Stimulated activated CD4-positive, alpha-beta T cell treated with anti-CD3 and anti-CD28 coated beads, Interleukin-1b, Interleukin-23, amount 100 ng/mL, for 4 hours (primary cell): ENCODE measurements around the gene GALNT2.

Source experiments
- DNase-seq, 2 donors: peaks; one replicate each; pipeline ENCODE4 v3.0.0-alpha.2; 2020; ENCODE audit warnings: low read depth in 2 of 2

GALNT2 gene

DNA sequence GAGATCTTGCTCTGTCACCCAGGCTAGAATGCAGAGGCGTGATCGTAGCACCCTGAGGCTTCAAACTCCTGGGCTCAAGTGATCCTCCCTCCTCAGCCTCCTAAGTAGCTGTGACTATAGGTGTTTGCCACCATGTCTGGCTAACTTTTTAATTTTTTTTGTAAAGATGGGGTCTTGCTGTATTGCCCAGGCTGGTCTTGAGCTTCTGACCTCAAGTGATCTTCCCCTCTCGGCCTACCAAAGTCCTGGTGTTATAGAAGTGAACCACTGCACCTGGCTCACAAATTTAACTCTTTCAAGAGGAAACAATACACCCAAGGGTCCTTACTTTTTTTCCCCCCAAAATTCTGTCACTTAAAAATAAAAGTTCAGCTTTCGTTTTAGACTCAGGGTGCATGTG, 62.3 kb downstream of the GALNT2 start:
- no peak for DNase-seq

DNA sequence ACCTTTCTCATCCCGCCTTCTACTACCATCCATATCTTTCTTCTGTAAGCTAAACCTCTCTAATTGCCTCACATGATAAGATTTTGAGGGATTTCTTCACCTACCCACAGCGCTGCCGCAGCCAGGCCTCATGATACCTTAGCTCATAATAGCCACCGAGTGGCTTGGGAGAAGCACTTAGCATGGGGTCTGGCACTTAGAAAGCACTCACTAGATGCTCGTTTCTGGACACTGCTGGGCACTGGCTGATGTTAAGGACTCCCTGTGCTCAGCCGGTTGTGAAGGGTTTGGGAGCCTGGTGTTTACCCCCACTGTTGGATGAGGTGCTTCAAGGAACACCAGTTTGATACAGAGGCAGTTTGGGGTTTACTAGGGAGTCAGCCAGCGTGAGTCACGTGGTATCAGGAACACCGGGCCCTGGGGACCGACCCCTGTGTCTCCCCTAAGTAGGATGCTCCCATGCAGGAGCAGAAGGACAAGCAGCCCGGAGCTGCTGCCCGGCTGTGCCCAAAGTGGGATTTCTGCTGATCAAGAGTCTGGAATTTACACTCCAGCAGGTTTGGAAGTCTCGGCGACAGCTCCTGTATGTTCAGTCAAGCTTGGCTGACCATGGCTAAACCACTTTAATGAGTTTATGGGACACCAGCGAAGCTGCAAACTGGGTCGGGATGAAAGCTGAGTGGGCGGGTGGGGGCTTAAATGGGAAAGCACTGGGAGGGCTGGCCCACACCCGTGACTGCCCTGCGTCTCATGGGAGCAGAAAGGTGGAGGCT, 63.3 kb downstream of the GALNT2 start:
- DNase-seq: no peak

DNA sequence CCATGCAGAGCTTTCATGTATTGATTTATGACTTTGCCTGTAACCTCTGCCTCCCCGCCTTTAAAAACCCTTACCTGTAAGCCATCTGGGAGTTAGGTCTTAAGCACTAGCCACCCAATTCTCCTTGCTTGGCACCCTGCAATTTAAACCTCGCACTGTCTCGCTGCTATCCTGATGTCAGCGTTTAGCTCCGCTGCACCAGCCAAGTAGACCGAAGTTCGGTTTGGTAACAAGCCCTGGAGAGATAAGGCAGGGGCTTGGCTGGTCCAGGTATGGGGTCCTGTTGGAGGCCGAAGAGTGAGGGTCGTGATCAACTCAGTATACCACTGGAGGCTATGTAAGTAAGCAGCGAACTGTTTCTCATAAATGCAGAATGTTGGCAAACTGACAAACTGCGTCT, 64.4 kb downstream of the GALNT2 start:
- no peak for DNase-seq

DNA sequence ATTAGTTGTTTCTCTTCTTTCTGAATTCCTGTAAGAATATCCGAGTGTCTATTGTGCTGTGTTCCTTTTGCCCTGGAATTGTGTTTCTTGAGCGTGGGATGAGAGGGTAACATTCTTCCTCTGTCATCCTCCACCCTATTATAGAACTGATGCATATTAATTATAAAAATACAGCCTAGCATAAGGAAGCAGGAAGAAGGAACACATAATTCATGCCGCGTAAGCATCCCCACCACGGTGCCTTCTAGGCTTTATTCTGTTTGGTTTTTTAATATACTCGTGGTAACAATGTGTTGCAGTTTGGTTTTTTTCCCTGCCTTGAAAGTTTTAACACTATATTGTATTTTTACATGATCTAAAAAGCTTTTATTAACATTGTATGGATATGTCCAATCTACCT, 65.7 kb downstream of the GALNT2 start:
- no peak for DNase-seq

DNA sequence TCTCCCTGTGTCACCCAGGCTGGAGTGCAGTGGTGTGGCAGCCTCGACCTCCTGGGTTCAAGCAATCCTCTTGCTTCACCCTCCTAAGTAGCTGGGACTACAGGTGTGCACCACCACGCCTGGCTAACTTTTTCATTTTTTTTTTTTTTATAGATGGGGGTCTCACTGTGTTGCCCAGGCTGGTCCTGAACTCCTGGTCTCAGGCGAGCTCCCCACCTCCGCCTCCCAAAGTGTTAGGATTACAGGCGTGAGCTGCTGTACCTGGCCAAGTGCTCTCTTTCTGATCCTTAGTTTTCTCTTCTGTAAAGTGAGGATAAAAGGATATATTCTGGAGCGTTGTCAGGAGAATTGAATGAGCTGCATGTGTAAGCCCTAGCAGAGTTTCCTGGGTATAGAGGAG, 68.7 kb downstream of the GALNT2 start:
- no peak for DNase-seq

DNA sequence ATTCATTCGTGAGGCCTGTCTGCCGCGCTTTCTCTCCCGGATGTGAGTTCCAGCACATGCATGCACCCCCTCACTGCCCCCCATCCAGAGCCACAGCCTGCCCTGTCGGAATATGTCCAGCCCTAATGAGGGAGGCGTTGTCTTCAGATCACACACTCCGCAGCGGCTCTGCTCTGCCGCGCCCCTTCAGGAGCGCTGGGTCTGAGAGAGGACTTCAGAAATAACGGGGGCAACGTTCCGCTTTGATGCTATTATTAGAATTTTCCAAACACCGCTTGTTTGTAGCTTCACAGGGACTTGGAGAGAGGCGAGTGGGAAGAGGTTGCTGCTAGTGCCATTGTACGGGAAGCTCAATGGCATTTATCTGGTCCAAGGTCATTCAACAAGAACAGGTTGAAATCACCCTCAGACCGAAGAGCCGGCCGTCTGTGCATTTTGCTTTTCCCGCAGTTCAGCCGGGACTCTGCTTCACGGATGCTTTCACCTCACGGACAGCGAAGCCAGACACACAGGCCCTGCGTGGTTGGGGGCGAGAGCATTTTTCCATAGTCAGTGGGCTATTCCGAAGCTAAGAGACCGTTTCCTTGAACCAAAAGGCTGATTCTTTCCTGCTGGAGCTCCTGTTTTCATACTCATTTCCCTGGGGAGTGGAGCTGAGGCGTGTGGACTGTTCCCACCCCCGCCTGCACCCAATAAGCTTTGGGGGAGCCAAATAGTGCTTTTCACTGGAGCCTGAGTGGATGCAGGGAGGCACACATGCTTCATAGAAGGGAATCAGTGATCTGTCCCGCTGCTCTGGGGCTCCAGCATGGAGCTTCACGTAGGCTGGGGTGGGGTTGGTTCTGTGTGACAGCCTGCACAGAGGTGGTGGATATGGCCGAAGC, 69.7 kb downstream of the GALNT2 start:
- DNase-seq: no peak

DNA sequence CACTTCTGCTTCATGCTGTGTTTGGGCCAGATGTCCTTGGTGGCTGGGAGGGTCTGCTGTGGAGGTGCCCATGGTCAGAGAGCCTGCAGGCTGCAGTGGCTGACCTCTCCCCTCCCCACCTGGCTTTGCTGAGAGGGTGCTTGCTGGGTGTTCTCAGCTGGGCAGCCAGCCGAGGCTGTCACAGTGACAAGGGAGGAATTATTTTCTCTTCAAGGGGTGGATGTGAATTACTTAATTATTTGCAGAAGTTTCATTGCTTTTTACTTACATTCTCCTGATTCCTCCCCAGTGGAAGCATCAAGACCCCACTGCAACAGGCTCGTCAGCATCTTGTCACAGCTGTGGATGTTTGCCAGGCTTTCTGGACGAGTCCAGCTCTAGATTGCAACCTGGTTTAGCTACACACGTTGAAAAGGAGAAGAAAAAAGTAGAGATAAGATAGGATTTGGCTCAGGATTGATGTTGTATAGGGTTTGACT, 70.3 kb downstream of the GALNT2 start:
- no peak for DNase-seq

DNA sequence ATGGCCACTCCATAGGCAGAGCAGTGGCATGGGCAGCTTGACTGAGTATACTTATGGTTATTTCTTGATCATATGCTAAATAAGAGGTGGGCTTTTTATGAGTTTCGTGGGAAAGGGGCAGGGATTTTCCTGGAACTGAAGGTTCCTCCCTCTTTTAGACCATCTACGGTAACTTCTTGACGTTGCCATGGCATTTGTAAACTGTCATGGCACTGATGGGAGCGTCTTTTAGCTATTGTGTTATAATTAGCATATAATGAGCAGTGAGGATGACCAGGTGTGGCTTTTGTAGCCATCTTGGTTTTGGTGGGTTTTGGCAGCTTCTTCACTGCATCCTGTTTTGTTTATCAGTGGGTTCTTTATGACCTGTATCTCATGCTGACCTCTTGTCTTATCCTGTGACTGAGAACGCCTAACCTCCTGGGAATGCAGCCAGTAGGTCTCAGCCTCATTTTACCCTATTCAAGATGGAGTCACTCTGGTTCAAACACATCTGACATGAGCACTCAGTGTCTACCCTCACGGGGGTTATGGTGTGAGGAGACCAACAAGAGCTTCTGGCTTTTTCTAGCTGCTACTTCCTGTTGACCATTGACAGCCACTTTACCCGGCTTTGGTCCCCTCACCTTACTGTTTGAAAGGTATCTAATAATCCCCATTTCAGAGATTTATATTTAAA, 71.7 kb downstream of the GALNT2 start:
- DNase-seq: no peak

DNA sequence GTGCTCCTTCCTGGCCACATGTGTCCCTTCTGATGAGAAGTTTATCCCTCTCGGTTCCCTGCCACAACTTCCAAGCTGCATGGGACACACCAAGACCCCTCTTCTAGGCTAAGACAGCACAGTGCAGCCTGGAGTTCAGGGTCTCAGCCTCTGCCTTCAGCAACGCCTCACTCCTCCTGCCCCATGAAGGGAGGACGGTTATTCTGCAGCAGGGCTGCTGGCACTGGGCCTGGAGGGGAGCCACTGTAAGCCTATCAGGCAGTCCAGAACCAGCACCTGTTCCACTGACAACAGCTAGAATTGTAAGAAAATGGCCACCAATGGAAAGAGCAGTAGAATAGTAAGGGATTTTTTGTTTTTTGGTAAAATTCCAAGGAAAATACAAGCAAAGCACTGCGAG, 72.3 kb downstream of the GALNT2 start:
- DNase-seq: no peak

DNA sequence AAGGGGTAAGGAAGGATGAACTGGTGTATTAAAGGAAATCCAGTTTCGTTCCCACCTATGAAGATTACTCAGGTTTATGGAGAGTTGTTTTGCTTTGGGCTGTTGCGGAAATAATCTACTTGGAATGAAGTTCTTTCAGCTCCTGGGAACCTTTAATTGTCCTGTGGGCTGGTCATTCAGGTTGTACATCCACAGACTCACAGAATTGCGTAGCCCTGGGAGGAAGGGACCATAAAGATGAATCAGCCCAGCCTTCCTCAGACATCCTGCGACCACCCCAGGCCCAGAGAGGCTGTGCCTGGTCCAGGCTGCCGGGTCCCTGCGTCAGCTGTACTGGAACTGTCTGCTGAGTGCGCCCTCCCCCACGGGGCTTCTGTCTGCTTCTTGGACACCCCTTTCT, 72.7 kb downstream of the GALNT2 start:
- no peak for DNase-seq

DNA sequence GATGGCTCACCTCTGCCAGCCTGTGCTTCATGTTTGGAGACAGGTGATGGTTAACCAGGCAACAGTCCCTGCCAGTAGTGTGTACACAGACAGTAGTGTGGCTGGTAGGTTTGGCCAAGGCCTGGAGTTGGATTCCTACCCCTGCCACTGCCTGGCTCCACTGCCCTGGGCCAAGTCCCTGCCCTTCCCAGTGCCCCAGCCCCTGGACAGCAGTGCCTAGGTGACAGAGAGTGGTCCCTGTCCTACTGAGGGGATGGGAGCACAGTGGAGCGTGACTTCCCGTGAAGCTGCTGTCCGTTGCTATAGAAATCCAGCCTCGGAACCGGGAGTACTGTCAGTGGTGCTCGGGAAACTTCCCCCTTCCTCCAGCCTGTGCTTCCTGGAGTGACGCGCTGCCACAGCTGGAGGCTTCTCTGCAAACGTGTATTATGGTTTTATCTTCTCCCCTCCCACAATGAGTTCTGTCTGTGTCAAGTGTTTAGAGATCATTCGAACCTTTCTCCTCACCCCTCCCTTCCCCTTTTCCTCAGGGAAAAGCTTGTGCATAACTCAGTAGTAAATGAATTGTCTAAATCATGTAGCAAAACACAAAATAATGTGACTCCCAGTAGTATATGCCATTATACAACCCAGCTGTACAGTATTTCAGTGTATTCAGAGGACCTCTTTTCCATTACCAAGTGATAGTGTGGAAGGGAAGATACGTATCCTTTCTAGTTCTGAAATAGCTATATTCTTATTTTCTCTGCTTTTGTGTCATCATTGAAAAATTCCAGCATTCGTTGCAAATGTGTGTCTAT, 73.4 kb downstream of the GALNT2 start:
- no peak for DNase-seq

DNA sequence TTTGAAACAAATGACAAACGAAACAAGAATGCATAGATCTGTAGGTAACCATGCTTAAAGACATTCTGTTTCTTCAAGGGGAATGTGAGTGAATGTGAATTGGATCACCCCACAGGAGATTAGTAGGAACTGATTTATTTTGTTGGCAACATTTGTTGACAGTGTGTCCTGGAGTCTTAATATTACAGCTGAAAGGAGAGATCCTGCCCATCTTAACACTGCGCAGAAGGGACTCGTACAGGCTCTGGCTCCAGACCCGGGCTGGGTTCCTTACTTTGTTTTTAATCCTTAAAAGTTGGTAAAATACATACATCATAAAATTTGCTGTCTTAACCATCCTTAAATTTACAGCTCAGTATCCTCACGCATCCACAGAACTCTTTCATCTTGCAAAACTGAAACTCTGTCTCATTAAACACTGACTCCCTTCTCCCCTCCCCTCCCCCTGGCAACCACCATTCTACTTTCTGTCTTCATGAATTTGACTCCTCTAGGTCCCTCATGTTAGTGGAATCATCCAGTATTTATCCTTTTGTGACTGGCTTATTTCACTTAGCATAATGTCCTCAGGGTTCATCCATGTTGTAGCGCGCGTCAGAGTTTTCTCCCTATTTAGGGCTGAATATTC, 74.1 kb downstream of the GALNT2 start:
- DNase-seq: no peak

DNA sequence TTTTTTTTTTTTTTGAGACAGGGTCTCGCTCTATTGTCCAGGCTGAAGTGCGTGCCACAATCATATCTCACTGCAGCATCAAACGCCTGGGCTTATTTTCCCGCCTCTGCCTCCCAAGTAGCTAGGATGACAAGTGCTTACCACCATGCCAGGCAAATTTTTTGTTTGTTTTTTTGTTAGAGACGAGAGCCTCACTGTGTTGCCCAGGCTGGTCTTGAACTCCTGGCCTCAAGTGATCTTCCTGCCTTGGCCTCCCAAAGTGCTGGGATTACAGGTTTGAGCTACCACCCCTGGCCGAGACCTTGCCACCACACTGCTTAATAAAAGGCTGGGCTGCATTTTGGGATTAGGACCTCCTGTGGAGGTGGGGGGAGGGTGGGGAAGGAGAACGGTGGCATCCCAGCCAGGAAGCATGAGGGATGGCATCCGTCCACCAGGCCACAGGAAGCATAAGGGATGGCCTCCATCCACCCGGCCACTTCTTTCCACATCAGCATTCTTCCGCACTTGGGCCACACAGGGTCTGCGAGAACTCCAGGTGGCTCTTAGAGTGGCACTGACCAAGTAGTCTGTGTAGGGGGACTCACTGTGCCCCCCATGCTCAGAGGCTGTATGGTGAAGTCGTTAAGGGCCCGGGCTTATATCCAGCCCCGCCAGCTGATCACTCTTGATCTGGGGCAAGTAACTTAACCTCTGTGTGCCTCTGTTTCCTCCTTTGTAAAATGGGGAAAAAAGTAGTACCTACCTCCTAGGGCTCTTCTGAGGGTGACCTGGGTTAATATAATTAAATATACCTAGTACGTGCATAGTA, 75.0 kb downstream of the GALNT2 start:
- DNase-seq: no peak

DNA sequence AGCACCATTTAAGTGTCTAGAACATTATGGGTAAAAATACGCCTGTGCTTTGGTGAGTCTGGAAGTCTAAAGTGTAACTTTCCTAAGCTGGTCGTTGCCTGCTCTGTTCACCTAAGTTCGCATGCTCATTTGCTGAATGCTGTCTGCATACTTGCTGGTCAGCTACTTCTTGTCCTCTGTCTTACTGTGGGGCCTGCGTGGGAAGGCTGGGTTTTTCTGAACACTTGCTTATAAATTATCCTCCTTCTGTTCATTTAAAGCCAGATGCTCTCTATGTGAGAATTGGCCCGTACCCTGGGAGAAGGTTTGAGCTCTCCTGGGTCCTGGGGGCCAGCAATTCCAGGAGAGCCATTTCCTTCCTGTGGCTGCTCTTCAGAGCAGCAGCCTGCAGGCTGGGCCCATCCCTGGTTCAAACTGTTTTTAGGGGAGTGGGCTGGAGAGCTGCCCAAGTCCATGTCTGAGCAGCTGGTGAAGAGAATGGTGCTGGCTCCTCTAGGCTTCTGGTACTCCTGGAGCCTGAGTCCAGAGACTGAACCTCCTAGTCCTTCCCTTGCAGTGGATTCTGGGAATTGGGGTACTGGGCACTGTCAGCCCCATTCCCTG, 75.7 kb downstream of the GALNT2 start:
- DNase-seq: no peak

DNA sequence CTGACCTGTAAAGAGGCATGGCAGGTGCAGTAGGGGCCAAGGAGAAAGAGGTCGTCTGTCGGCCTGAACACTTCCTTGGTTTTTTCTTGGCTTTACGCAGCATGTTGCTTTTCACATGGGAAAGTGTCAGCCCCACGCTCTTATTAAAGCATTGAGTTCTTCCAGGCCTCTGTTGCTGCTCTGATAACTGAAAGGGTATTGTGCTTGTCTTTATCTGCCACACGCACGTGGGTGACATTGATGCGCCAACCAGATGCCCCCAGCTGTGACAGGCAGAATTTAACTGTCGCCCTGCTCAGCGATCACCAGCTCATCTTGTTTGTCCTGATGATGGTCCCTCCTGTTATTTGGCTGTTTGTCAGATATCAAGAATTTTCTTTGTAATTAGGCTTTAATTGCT, 76.5 kb downstream of the GALNT2 start:
- no peak for DNase-seq

DNA sequence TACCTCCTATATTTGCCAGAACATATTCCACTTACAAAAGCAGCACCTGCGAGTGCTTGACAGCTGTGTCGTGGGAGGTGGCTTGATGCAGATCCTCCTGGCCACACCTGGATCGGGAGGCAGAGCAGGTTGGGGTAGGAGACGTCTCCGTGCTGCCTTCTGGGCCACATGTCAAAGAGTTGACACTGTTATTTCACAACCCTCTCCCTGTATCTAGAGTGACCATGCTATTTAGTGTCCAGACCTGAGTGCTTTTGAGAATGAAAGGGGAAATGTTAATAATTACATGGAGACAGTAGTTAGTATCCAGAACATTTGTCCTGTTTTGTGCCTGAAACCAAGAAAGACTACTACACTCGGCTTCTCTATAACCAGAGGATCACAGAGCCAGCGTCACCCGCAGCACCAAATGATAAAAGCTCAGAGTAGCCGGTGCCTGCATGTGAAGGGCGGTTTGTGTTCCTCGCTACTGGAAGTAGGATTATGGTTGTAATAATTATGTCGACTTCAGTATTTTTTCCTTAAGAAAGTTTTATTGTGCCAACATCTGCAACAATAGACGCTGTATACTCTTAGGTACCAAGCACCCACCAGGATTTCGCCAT, 77.1 kb downstream of the GALNT2 start:
- DNase-seq: no peak

DNA sequence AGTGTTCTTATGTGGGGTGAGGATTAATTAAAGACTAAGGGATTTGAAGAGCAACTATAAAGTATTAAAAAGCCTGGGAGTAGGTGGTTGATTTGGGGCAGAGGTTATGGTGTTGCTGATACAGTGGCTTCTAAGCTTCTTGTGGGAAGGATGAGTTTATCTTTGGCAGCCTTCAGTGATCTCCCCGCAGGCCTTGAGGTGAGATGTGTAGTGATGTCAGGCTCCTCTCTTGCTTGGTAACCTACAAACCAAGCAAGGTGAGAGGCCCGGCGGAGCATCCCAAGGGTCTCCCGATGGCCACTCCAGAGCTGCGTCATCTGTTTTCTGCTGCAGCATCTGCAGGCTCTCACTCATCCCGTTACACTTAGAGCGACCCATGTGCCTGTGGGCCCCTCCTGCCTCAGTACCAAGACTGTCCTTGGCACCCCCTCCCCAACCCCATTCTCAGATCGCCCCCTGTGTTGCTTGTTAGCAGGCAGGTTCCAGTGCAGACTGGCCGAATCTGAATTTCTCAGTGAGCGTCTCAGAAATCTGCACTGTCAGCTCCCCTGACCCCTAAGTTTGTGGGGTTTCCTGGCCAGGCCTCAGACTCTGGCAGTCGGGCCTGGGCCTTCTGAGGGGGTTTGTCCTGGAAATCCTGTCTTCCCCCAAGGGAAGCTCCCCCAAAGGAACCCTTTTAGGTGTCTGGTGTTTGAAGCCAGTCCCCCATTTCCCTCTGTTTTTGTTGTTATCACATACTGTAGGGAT, 77.9 kb downstream of the GALNT2 start:
- DNase-seq: no peak

DNA sequence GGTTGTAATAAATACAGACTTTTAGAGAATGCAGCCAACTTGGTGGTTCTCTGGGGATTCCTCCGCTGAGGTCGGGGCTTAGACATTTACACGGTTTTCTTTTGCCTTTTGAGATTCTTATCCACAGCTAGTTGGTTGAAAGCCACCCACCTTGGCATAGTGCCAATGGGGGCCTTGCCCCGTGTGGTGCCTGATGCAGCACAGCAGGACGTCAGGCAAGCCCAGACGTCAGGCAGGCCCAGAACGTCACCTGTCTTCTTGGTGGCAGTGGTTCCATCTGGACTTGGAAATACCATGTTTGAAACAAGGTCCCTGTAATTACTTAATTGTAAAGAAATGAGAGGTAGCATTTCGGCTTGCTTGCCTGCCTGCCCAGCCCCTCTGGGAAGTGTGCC, 78.5 kb downstream of the GALNT2 start:
- DNase-seq: no peak
